ENCODE data around the gene TRMT1L. TPM values are rescaled to one million over a fixed set of nuclear protein-coding genes. Genes with fewer than 3 reads are reported as not detected.

TRMT1L gene
- total RNA-seq, 4 donors from 2014 or later, result 18.3 to 67.7 (median 20.9) TPM

- H3K36me3 ChIP-seq, result peaks cover 0 to 11% (median 2%) of the 10 kb centered on the region in 4 donors
- 25 to 30% methylated on average over 2 to 5 of the region's 5 CpGs for WGBS, 2 donors (ENCODE audit: low coverage in 1 of 2)
- no peak overlapping the region for H3K27ac ChIP-seq
- TF ChIP-seq CTCF (IDR thresholded peaks at IDR 0.05) (peak; percentile 44 to 53 (median 51)), EP300 (IDR thresholded peaks at IDR 0.05; ENCODE audit: low read depth) (no peak), POLR2A (IDR thresholded peaks at IDR 0.05) (no peak)
- DNase-seq, result no peak
- no peaks in the 10 kb centered on the region for H3K9me3 ChIP-seq
- in situ Hi-C loops (cut with MboI; ENCODE audit: low pct_ligation_motif_present in 1 of 4, low pct_unique_long_range_greater_than_20kb in 1 of 4, low sequenced_read_pairs in 3 of 4), result loop anchor here (25.0 kb wide), 2 partner anchors 358 to 383 kb away; no protein-coding TSS in a partner anchor
- intact Hi-C loops (cut with DNase I; ENCODE audit: low total_unique reads), result loop anchor here (10.0 kb wide), 1 partner anchor 366 kb away; no protein-coding TSS in a partner anchor
- no peaks in the 10 kb centered on the region for H3K27me3 ChIP-seq
- H3K4me3 ChIP-seq, result no peak overlapping the region
- H3K4me1 ChIP-seq, result no peaks in the 10 kb centered on the region
Measured at GRCh38 chr1:185170291-185170848, 13.6 kb upstream of the TRMT1L start.

- H3K27me3 ChIP-seq, result no peaks in the 10 kb centered on the region
- no peaks in the 10 kb centered on the region for H3K9me3 ChIP-seq
- H3K4me1 ChIP-seq, result no peaks in the 10 kb centered on the region
- no peak for DNase-seq
- TF ChIP-seq POLR2AphosphoS5 (IDR thresholded peaks at IDR 0.05) (no peak), POLR2A (IDR thresholded peaks at IDR 0.05) (no peak), CTCF (IDR thresholded peaks at IDR 0.05) (no peak)
- in situ Hi-C loops (cut with MboI; ENCODE audit: low pct_ligation_motif_present in 1 of 4, low pct_unique_long_range_greater_than_20kb in 1 of 4, low sequenced_read_pairs in 3 of 4), result loop anchor here (25.0 kb wide), 2 partner anchors 354 to 379 kb away; no protein-coding TSS in a partner anchor
- no peak overlapping the region for H3K4me3 ChIP-seq
- intact Hi-C loops (cut with DNase I; ENCODE audit: low total_unique reads), result no loop called here
- H3K36me3 ChIP-seq, result peaks cover 0 to 20% (median 6%) of the 10 kb centered on the region in 4 donors
- WGBS, 2 donors (ENCODE audit: low coverage in 1 of 2), result 22 to 55% methylated on average over 1 of the region's 1 CpG
- H3K27ac ChIP-seq, result no peak overlapping the region
Measured at GRCh38 chr1:185166106-185166505, 9.4 kb upstream of the TRMT1L start.

- TF ChIP-seq CTCF (IDR thresholded peaks at IDR 0.05) (no peak), EP300 (IDR thresholded peaks at IDR 0.05; ENCODE audit: low read depth) (no peak), POLR2AphosphoS5 (IDR thresholded peaks at IDR 0.05) (no peak), POLR2A (IDR thresholded peaks at IDR 0.05) (no peak)
- peaks cover 0 to 10% (median 5%) of the 10 kb centered on the region in 4 donors for H3K4me1 ChIP-seq
- no peak overlapping the region for H3K27ac ChIP-seq
- H3K4me3 ChIP-seq, result no peak overlapping the region
- no peak for DNase-seq
- H3K27me3 ChIP-seq, result no peaks in the 10 kb centered on the region
- intact Hi-C loops (cut with DNase I; ENCODE audit: low total_unique reads), result no loop called here
- H3K36me3 ChIP-seq, result peaks cover 0 to 15% (median 6%) of the 10 kb centered on the region in 4 donors
- H3K9me3 ChIP-seq, result no peaks in the 10 kb centered on the region
- in situ Hi-C loops (cut with MboI; ENCODE audit: low pct_ligation_motif_present in 1 of 4, low pct_unique_long_range_greater_than_20kb in 1 of 4, low sequenced_read_pairs in 3 of 4), result loop anchor here (25.0 kb wide), 2 partner anchors 350 to 375 kb away; no protein-coding TSS in a partner anchor
- 80 to 85% methylated on average over 3 to 4 of the region's 4 CpGs for WGBS, 2 donors (ENCODE audit: low coverage in 1 of 2)
Measured at GRCh38 chr1:185162491-185162890, 5.7 kb upstream of the TRMT1L start.

- no peaks in the 10 kb centered on the region for H3K9me3 ChIP-seq
- no peak overlapping the region for H3K4me3 ChIP-seq
- TF ChIP-seq POLR2AphosphoS5 (IDR thresholded peaks at IDR 0.05) (no peak), POLR2A (IDR thresholded peaks at IDR 0.05) (no peak), EP300 (IDR thresholded peaks at IDR 0.05; ENCODE audit: low read depth) (no peak), CTCF (IDR thresholded peaks at IDR 0.05) (no peak)
- no peaks in the 10 kb centered on the region for H3K27me3 ChIP-seq
- H3K4me1 ChIP-seq, result peaks cover 5 to 17% (median 12%) of the 10 kb centered on the region in 4 donors
- WGBS, 2 donors (ENCODE audit: low coverage in 1 of 2), result 91 to 94% methylated on average over 3 of the region's 3 CpGs
- in situ Hi-C loops (cut with MboI; ENCODE audit: low pct_ligation_motif_present in 1 of 4, low pct_unique_long_range_greater_than_20kb in 1 of 4, low sequenced_read_pairs in 3 of 4) (loop anchor here (10.0 to 25.0 kb wide), 3 partner anchors 155 to 373 kb away; partner anchors contain the start of gene IVNS1ABP (in 1 of the 4)), intact Hi-C loops (cut with DNase I; ENCODE audit: low total_unique reads) (no loop called here)
- H3K27ac ChIP-seq, result no peak overlapping the region
- peaks cover 0 to 9% (median 2%) of the 10 kb centered on the region in 4 donors for H3K36me3 ChIP-seq
- DNase-seq, result no peak
Measured at GRCh38 chr1:185159966-185160365, 3.2 kb upstream of the TRMT1L start.
